NB4 (cell line): Measurements from ENCODE around the gene TRIM61.

ENCODE experiments used
- POLR2A ChIP-seq: IDR thresholded peaks from 2 replicates; pipeline ENCODE4 v1.6.1; 2011; ENCODE audit warnings: mild to moderate bottlenecking; ENCODE audit not compliant: insufficient read length; ENCODE audit errors: extremely low read depth
- TF ChIP-seq, protein P1 (sequence below): IDR thresholded peaks from one replicate; pipeline ENCODE4 v1.5.1; 2012; ENCODE audit warnings: low read depth, low read length

DNA sequence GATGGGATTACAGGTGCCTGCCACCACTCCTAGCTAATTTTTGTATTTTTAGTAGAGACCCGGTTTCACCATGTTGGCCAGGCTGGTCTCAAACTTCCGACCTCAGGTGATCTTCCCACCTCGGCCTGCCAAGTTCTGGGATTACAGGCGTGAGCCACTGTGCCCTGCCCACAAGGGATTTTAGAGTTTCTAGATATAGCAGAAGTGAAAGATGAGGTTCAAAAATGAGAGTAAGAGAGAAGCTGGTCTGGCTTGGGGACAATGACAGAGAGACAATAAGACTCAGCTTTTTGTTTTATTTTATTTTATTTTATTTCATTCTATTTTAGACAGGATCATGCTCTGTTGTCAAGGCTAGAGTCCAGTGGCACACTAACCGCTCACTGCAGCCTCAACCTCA is 30.6 kb downstream of the TRIM61 start:
- TF ChIP-seq, protein P1, sequence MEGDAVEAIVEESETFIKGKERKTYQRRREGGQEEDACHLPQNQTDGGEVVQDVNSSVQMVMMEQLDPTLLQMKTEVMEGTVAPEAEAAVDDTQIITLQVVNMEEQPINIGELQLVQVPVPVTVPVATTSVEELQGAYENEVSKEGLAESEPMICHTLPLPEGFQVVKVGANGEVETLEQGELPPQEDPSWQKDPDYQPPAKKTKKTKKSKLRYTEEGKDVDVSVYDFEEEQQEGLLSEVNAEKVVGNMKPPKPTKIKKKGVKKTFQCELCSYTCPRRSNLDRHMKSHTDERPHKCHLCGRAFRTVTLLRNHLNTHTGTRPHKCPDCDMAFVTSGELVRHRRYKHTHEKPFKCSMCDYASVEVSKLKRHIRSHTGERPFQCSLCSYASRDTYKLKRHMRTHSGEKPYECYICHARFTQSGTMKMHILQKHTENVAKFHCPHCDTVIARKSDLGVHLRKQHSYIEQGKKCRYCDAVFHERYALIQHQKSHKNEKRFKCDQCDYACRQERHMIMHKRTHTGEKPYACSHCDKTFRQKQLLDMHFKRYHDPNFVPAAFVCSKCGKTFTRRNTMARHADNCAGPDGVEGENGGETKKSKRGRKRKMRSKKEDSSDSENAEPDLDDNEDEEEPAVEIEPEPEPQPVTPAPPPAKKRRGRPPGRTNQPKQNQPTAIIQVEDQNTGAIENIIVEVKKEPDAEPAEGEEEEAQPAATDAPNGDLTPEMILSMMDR, result no peak
- no peak for TF ChIP-seq POLR2A
